Progenitor cell of endocrine pancreas (in vitro differentiated cells): ENCODE results near the gene TMEM145. TPM values are rescaled to one million over a fixed set of nuclear protein-coding genes. Genes with fewer than 3 reads are reported as not detected.

Experiments
- DNase-seq: peaks from one replicate; pipeline ENCODE4 v3.0.0; 2021; ENCODE audit warnings: low spot score; ENCODE audit not compliant: unreplicated experiment
- H3K27ac Mint-ChIP-seq: 2 replicates; pipeline ENCODE4 v1.8.0; 2021; ENCODE audit warnings: mild to moderate bottlenecking, moderate library complexity, mixed read lengths
- H3K27me3 Mint-ChIP-seq: 2 replicates; pipeline ENCODE4 v1.8.0; 2021; ENCODE audit warnings: mixed read lengths
- H3K36me3 Mint-ChIP-seq: 2 replicates; pipeline ENCODE4 v1.8.0; 2022; ENCODE audit warnings: mixed read lengths; ENCODE audit not compliant: insufficient read depth
- H3K4me1 Mint-ChIP-seq: 2 replicates; pipeline ENCODE4 v1.8.0; 2021; ENCODE audit warnings: low read depth, mixed read lengths
- H3K4me3 Mint-ChIP-seq: 2 replicates; pipeline ENCODE4 v1.8.0; 2021; ENCODE audit warnings: low read depth, mild to moderate bottlenecking, moderate library complexity, mixed read lengths
- H3K9me3 Mint-ChIP-seq: 2 replicates; pipeline ENCODE4 v1.8.0; 2021; ENCODE audit warnings: low read depth, mixed read lengths
- total RNA-seq: library from RNA; stranded (reverse); gene quantifications from 2 replicates; pipeline ENCODE4 v1.2.1, GENCODE V29; 2021
- TF ChIP-seq, protein P1 (sequence below): fragments of 200-600 bp; sonication (generic); IDR thresholded peaks from one replicate; pipeline ENCODE4 v1.5.0; 2021; ENCODE audit warnings: antibody characterized with exemption, mild to moderate bottlenecking; ENCODE audit not compliant: unreplicated experiment

The TMEM145 gene
- total RNA-seq, 1 donor from 2014 or later, result 1.9 TPM

DNA sequence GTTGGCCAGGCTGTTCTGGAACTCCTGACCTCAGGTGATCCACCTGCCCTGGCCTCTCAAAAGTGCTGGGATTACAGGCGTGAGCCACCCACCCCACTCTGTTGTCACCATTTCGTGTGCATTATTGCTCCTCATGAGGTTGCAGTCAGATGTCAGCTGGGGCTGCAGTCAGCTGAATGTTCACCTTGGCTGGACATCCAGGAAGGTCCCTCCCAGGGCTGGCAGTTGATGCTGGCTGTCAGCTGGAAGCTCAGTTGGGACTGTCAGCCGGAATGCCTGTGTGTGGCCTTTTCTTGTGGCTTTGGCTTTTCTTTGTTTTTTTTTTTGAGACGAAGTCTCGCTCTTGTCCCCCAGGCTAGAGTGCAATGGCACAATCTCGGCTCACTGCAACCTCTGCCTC lies 18.9 kb downstream of the TMEM145 start:
- Mint-ChIP-seq H3K4me1 (peaks cover 4% of the 10 kb centered on the region), H3K27me3 (no peaks in the 10 kb centered on the region), H3K4me3 (no peak overlapping the region), H3K36me3 (no peaks in the 10 kb centered on the region), H3K27ac (no peak overlapping the region), H3K9me3 (no peaks in the 10 kb centered on the region)
- DNase-seq, result no peak
- TF ChIP-seq, protein P1, sequence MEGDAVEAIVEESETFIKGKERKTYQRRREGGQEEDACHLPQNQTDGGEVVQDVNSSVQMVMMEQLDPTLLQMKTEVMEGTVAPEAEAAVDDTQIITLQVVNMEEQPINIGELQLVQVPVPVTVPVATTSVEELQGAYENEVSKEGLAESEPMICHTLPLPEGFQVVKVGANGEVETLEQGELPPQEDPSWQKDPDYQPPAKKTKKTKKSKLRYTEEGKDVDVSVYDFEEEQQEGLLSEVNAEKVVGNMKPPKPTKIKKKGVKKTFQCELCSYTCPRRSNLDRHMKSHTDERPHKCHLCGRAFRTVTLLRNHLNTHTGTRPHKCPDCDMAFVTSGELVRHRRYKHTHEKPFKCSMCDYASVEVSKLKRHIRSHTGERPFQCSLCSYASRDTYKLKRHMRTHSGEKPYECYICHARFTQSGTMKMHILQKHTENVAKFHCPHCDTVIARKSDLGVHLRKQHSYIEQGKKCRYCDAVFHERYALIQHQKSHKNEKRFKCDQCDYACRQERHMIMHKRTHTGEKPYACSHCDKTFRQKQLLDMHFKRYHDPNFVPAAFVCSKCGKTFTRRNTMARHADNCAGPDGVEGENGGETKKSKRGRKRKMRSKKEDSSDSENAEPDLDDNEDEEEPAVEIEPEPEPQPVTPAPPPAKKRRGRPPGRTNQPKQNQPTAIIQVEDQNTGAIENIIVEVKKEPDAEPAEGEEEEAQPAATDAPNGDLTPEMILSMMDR, result no peak

GRCh38 chr19:42333018-42333417 lies 19.9 kb downstream of the TMEM145 start:
- no peaks in the 10 kb centered on the region for H3K4me1 Mint-ChIP-seq
- no peaks in the 10 kb centered on the region for H3K9me3 Mint-ChIP-seq
- no peaks in the 10 kb centered on the region for H3K36me3 Mint-ChIP-seq
- TF ChIP-seq, protein P1, result no peak
- no peak for DNase-seq
- H3K4me3 Mint-ChIP-seq, result no peak overlapping the region
- H3K27me3 Mint-ChIP-seq, result no peaks in the 10 kb centered on the region
- H3K27ac Mint-ChIP-seq, result no peak overlapping the region

DNA sequence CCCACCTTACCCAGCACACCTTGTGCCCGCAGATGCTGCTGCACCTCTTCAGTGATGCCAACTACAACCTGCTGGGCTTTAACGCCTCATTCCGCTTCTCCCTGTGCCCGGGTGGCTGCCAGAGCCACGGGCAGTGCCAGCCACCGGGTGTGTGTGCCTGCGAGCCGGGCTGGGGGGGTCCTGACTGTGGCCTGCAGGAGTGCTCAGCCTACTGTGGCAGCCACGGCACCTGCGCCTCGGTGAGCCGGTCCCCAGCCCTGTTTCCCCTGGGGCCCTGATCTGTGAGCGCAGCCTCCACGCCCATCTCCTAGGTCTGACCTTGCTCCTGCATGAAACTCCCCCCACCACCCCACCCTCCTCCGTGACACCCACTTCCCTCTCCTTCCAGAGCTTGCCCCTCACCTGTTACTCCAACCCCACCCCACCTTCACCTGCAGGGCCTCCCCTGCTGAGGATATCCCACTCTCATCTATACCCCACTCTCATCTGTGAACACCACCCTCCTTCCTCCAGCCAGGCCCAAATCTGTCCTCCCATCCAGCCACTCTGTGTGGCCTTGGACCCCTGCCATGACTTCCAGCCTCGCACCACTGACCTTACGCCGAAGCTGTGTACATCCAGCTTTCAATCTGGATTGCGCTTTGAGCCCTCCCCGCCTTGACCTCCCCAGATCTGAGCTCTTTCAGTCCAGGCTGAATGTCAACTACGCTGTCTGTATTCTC lies 21.0 kb downstream of the TMEM145 start:
- no peak for DNase-seq
- TF ChIP-seq, protein P1, result no peak
- H3K27me3 Mint-ChIP-seq, result no peaks in the 10 kb centered on the region
- no peaks in the 10 kb centered on the region for H3K9me3 Mint-ChIP-seq
- H3K27ac Mint-ChIP-seq, result no peak overlapping the region
- H3K4me3 Mint-ChIP-seq, result no peak overlapping the region
- peaks cover 3% of the 10 kb centered on the region for H3K36me3 Mint-ChIP-seq
- no peaks in the 10 kb centered on the region for H3K4me1 Mint-ChIP-seq

DNA sequence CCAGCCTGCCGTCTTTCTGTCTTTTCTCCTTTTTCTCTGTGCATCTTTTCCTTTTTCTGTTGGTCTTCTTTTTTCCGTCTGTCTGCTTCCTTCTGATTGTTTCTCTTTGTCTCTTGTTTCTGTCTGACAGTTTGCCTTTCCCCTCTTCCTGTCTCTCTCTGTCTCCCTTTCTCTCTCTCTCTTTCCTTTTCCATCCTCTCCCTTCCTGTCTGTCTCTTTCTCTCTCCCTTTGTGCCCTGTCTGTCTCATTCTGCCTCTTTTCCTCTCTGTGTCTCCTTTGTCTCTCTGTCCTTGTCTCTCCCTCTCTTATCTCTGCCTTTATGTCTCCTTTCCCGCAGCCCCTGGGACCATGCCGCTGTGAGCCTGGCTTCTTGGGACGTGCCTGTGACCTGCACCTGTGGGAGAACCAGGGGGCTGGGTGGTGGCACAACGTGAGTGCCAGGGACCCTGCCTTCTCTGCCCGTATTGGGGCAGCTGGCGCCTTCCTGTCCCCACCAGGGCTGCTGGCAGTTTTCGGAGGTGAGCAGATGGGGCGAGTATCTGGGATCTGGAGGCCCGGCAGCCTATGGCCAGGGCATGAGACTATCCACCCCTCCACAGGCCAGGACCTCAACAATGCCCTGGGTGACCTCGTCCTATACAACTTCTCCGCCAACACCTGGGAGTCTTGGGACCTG lies 21.7 kb downstream of the TMEM145 start:
- TF ChIP-seq, protein P1, result no peak
- no peaks in the 10 kb centered on the region for H3K9me3 Mint-ChIP-seq
- no peak for DNase-seq
- no peak overlapping the region for H3K27ac Mint-ChIP-seq
- H3K27me3 Mint-ChIP-seq, result no peaks in the 10 kb centered on the region
- H3K4me3 Mint-ChIP-seq, result no peak overlapping the region
- peaks cover 8% of the 10 kb centered on the region for H3K36me3 Mint-ChIP-seq
- H3K4me1 Mint-ChIP-seq, result no peaks in the 10 kb centered on the region

- DNase-seq, result no peak
- H3K27ac Mint-ChIP-seq, result no peak overlapping the region
- H3K9me3 Mint-ChIP-seq, result no peaks in the 10 kb centered on the region
- H3K27me3 Mint-ChIP-seq, result no peaks in the 10 kb centered on the region
- peaks cover 8% of the 10 kb centered on the region for H3K36me3 Mint-ChIP-seq
- H3K4me3 Mint-ChIP-seq, result no peak overlapping the region
- no peaks in the 10 kb centered on the region for H3K4me1 Mint-ChIP-seq
- TF ChIP-seq, protein P1, result no peak
Observed at GRCh38 chr19:42335374-42335936, 22.3 kb downstream of the TMEM145 start.
